ENCODE measurements around the gene GDF10. TPM values are rescaled to one million over a fixed set of nuclear protein-coding genes. Genes with fewer than 3 reads are reported as not detected.

GDF10 gene
- total and polyA plus RNA-seq, 3 donors from 2014 or later = 17.7 to 47.3 (median 34.4) TPM

- intact Hi-C loops (cut with DNase I; ENCODE audit: low total_unique reads) = no loop called here
- no peak overlapping the region for H3K27ac ChIP-seq
Measured at GRCh38 chr10:47307381-47307780, 7.4 kb downstream of the GDF10 start.

DNA sequence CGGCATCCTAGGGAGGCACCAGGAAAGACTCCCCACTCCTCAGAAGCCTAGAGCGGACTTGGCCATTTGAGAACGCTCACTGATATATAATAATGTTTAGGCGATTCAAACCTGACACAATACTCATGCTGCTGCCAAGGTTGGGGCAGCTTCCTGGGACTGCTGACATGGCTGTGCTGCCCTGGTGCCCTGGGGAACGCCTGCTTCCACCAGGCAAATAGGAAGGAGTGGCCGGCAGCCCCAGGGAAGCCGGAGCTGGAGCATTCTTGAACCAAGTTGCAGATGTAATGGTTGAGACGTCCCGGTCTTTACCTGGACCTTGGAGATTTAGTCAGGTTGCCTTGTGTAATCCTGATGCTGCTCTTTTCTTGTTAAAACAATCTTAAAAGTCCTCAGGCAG lies 8.8 kb downstream of the GDF10 start:
- no peak overlapping the region for H3K4me3 ChIP-seq
- peaks cover 8% of the 10 kb centered on the region for H3K4me1 ChIP-seq
- no peak for TF ChIP-seq POLR2A (IDR thresholded peaks at IDR 0.05)
- TF ChIP-seq, protein P1, sequence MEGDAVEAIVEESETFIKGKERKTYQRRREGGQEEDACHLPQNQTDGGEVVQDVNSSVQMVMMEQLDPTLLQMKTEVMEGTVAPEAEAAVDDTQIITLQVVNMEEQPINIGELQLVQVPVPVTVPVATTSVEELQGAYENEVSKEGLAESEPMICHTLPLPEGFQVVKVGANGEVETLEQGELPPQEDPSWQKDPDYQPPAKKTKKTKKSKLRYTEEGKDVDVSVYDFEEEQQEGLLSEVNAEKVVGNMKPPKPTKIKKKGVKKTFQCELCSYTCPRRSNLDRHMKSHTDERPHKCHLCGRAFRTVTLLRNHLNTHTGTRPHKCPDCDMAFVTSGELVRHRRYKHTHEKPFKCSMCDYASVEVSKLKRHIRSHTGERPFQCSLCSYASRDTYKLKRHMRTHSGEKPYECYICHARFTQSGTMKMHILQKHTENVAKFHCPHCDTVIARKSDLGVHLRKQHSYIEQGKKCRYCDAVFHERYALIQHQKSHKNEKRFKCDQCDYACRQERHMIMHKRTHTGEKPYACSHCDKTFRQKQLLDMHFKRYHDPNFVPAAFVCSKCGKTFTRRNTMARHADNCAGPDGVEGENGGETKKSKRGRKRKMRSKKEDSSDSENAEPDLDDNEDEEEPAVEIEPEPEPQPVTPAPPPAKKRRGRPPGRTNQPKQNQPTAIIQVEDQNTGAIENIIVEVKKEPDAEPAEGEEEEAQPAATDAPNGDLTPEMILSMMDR (IDR thresholded peaks at IDR 0.05) = no peak
- H3K27ac ChIP-seq = no peak overlapping the region
- no peak for DNase-seq
- no peaks in the 10 kb centered on the region for H3K27me3 ChIP-seq
- H3K9me3 ChIP-seq = no peaks in the 10 kb centered on the region
- 73 to 78% methylated on average over 9 of the region's 9 CpGs for WGBS, 2 donors
- intact Hi-C loops (cut with DNase I; ENCODE audit: low total_unique reads) = no loop called here
- no peaks in the 10 kb centered on the region for H3K36me3 ChIP-seq (ENCODE audit: low read depth, missing control alignments)

More at GRCh38 chr10:47307381-47307780, 7.4 kb downstream of the GDF10 start:
- 67 to 94% methylated on average over 3 of the region's 3 CpGs for WGBS, 2 donors
- TF ChIP-seq, protein P1 (IDR thresholded peaks at IDR 0.05) = no peak
- no peak for TF ChIP-seq POLR2A (IDR thresholded peaks at IDR 0.05)
- H3K4me3 ChIP-seq = no peak overlapping the region
- no peaks in the 10 kb centered on the region for H3K27me3 ChIP-seq
- H3K4me1 ChIP-seq = peaks cover 8% of the 10 kb centered on the region
- no peak for DNase-seq
- no peaks in the 10 kb centered on the region for H3K36me3 ChIP-seq (ENCODE audit: low read depth, missing control alignments)
- H3K9me3 ChIP-seq = no peaks in the 10 kb centered on the region

DNA sequence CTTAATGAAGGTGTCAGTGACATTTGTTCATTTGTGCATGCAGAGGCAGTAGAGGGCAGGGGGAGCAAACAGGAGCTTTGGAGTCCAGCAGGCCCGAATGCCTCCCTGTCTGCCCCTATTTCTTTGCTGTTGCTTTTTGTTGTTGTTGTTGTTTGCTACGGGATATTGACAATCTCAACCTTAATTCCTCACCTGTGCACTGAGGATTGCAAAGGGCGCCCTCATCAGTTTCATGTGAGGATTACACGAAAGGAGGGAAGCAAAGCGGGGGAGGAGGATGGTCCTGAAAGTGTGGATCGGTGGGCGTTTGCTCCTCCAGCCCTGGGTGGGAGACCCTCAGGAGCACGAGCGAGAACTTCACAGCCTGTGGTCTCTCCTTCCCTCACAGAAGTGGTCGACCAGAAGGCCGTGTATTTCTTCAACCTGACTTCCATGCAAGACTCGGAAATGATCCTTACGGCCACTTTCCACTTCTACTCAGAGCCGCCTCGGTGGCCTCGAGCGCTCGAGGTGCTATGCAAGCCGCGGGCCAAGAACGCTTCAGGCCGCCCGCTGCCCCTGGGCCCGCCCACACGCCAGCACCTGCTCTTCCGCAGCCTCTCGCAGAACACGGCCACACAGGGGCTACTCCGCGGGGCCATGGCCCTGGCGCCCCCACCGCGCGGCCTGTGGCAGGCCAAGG lies 9.6 kb downstream of the GDF10 start:
- H3K27ac ChIP-seq = no peak overlapping the region
- H3K27me3 ChIP-seq = no peaks in the 10 kb centered on the region
- no peaks in the 10 kb centered on the region for H3K36me3 ChIP-seq (ENCODE audit: low read depth, missing control alignments)
- DNase-seq = no peak
- TF ChIP-seq POLR2A (IDR thresholded peaks at IDR 0.05) = no peak
- TF ChIP-seq, protein P1 (IDR thresholded peaks at IDR 0.05) = peak in 2 of 3 experiments; percentile 24 to 32
- no peaks in the 10 kb centered on the region for H3K9me3 ChIP-seq
- peaks cover 8% of the 10 kb centered on the region for H3K4me1 ChIP-seq
- intact Hi-C loops (cut with DNase I; ENCODE audit: low total_unique reads) = no loop called here
- 74 to 80% methylated on average over 28 to 34 of the region's 34 CpGs for WGBS, 2 donors
- peak overlapping the region in 1 of 2 donors; percentile 31 for H3K4me3 ChIP-seq

DNA sequence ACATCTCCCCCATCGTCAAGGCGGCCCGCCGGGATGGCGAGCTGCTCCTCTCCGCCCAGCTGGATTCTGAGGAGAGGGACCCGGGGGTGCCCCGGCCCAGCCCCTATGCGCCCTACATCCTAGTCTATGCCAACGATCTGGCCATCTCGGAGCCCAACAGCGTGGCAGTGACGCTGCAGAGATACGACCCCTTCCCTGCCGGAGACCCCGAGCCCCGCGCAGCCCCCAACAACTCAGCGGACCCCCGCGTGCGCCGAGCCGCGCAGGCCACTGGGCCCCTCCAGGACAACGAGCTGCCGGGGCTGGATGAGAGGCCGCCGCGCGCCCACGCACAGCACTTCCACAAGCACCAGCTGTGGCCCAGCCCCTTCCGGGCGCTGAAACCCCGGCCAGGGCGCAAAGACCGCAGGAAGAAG lies 10.1 kb downstream of the GDF10 start:
- no peak for DNase-seq

GRCh38 chr10:47311193-47311931 lies 11.4 kb downstream of the GDF10 start:
- H3K9me3 ChIP-seq = no peaks in the 10 kb centered on the region
- intact Hi-C loops (cut with DNase I; ENCODE audit: low total_unique reads) = no loop called here
- H3K27ac ChIP-seq = no peak overlapping the region
- no peak for DNase-seq
- no peak overlapping the region for H3K4me3 ChIP-seq
- TF ChIP-seq, protein P1 (IDR thresholded peaks at IDR 0.05) = no peak
- no peak for TF ChIP-seq POLR2A (IDR thresholded peaks at IDR 0.05)
- peaks cover 8% of the 10 kb centered on the region for H3K4me1 ChIP-seq
- no peaks in the 10 kb centered on the region for H3K27me3 ChIP-seq
- WGBS, 2 donors = 44 to 55% methylated on average over 10 of the region's 10 CpGs
- H3K36me3 ChIP-seq (ENCODE audit: low read depth, missing control alignments) = no peaks in the 10 kb centered on the region

More for the DNA sequence above, 10.1 kb downstream of the GDF10 start:
- Histone ChIP-seq H3K4me1 (peaks cover 8% of the 10 kb centered on the region), H3K27me3 (no peaks in the 10 kb centered on the region), H3K27ac (no peak overlapping the region), H3K9me3 (no peaks in the 10 kb centered on the region), H3K36me3 (ENCODE audit: low read depth, missing control alignments) (no peaks in the 10 kb centered on the region), H3K4me3 (peak overlapping the region in 1 of 2 donors; percentile 31)
- intact Hi-C loops (cut with DNase I; ENCODE audit: low total_unique reads) = no loop called here
- no peak for TF ChIP-seq POLR2A (IDR thresholded peaks at IDR 0.05)
- 83 to 93% methylated on average over 19 to 37 of the region's 37 CpGs for WGBS, 2 donors

Data from testis (tissue), 3 donors.